ENCODE measurements around the gene NOXRED1. TPM values are rescaled to one million over a fixed set of nuclear protein-coding genes. Genes with fewer than 3 reads are reported as not detected.

Gene NOXRED1, protein sequence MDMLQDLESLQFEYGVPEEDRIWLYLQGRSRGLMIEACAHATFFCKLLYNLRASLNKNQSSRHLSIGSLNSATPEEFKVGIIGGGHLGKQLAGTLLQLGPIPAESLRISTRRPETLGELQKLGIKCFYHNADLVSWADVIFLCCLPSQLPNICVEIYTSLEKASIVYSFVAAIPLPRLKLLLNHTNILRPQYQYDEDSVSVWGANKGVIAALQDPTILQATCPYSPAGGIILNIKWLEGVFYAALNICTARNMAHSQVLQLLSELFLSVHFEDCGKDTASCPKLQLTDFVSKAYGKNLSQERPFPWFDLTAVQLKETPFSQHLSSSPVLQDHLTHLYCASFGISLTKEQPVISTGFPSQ
- under 1 TPM in 4 of 9 donors, not detected in 5; 0.15 to 0.32 (median 0.28) TPM for total RNA-seq
- polyA plus RNA-seq, result not detected
- long read RNA-seq, donor 1, result 0 reads
- long read RNA-seq, donor 2, result 0 reads
- long read RNA-seq, donor 3, result 0 reads

DNA sequence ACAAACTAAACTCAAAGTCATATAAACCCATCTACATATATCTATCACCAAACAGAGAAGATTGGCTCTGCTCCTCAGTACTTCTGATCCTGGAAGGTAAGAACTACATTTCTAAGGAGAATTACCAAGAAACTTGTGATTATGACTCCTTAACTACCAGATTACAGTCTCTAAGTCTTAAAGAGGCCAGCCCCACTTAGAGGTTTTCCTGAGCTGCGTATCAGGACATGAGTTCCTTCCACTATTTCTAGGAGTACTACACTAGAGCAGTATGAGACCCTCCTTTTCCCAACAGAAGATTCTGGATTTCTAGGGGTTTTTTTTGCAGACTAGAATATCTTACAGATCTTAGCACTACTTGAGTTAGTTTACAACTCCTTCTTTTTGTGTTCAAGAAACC lies at the start of gene NOXRED1:
TSS of gene NOXRED1 (minus strand) at position 101 of the 400 bp plus-strand sequence. CDS start 634 bp downstream, outside the sequence.
- DNase-seq (no peak), ATAC-seq (no peak)
- Histone ChIP-seq H3K4me3 (no peak within 1 kb of the TSS), H3K27me3 (no peaks in the 10 kb centered on the region), H3K27ac (no peak within 1 kb of the TSS), H3K4me1 (no peaks in the 10 kb centered on the region), H3K9me3 (peaks cover 0 to 28% (median 12%) of the 10 kb centered on the region in 12 donors), H3K36me3 (peaks cover 2 to 76% (median 66%) of the 10 kb centered on the region in 9 donors)
- TF ChIP-seq POLR2A (IDR thresholded peaks at IDR 0.05) (no peak), CTCF (IDR thresholded peaks at IDR 0.05) (no peak)
- WGBS, 4 donors, result 94 to 100% (median 98%) methylated on average over 1 of the region's 1 CpG
- intact Hi-C loops (cut with DNase I), result no loop called here

DNA sequence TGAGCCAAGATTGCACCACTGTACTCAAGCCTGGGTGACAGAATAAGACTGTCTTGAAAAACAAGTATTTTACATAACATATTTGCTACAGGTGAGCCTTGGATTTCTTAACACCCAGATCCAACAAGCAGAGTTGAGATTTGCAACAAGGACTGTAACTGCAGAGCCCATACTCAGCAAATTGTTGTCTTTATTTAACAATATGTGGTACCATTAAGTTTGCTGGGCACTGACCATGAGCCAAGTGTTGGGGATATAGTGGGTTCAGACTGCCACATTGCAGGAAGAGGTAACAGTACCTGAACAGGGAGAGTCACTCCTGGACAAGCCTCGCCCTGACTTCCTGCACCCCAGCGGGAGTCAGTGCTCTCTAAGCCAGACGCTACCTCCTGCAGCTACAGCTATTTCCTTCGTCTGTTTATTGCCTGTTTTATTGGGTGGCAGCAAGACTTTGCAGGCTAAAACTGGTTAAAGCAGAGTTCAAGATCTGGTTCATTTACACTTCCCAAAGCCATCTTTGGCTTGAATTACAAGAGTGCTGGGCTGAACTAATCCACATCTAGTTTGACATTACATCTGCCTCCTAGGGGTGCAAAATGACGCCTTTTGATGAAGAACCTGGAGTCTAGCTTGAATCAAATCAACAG lies 47.0 kb upstream of the NOXRED1 start:
- H3K27me3 ChIP-seq, result no peaks in the 10 kb centered on the region
- no peak for ATAC-seq
- no peaks in the 10 kb centered on the region for H3K9me3 ChIP-seq
- peaks cover 8 to 52% (median 47%) of the 10 kb centered on the region in 9 donors for H3K36me3 ChIP-seq
- TF ChIP-seq CTCF (IDR thresholded peaks at IDR 0.05), result no peak
- no peak for TF ChIP-seq POLR2A (IDR thresholded peaks at IDR 0.05)
- no peak overlapping the region for H3K27ac ChIP-seq
- 80 to 92% (median 90%) methylated on average over 4 to 5 of the region's 5 CpGs for WGBS, 4 donors
- no peak for DNase-seq
- intact Hi-C loops (cut with DNase I), result no loop called here
- no peak overlapping the region for H3K4me3 ChIP-seq
- H3K4me1 ChIP-seq, result peaks cover 0 to 5% (median 0%) of the 10 kb centered on the region in 12 donors

DNA sequence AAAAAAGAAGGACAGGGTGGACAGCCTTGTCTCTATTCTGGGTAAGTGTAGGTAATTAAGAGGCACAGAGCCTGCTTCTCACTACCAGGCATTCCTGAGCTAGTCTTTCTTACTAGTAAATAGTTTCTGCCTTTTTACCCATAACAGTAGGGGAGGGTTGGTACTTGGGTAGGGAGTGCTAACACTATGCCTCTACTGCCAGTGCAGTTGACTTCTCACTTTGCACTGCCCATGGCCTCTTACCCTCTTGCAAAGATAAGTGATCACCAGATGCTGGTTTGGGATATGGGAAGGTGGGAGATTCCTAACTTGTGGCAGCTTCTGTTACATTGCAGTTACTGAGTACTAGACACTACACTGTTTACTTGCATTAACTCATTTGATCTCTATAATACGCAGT lies 46.2 kb upstream of the NOXRED1 start:
- H3K27ac ChIP-seq, result no peak overlapping the region
- 79 to 99% (median 90%) methylated on average over 1 of the region's 1 CpG for WGBS, 4 donors
- intact Hi-C loops (cut with DNase I), result loop anchor here in 1 of 10 donors (10.0 kb wide), 1 partner anchor 235 kb away; the partner anchor contains the start of genes ALKBH1 and SLIRP
- peaks cover 9 to 60% (median 55%) of the 10 kb centered on the region in 9 donors for H3K36me3 ChIP-seq
- ATAC-seq, result no peak
- H3K27me3 ChIP-seq, result no peaks in the 10 kb centered on the region
- DNase-seq, result no peak
- H3K4me1 ChIP-seq, result peaks cover 0 to under 1% (median 0%) of the 10 kb centered on the region in 12 donors
- TF ChIP-seq CTCF (IDR thresholded peaks at IDR 0.05) (no peak), POLR2A (IDR thresholded peaks at IDR 0.05) (no peak)
- H3K4me3 ChIP-seq, result no peak overlapping the region
- H3K9me3 ChIP-seq, result no peaks in the 10 kb centered on the region

GRCh38 chr14:77469067-77469505 lies 45.8 kb upstream of the NOXRED1 start:
- H3K27ac ChIP-seq, result no peak overlapping the region
- DNase-seq, result no peak
- H3K36me3 ChIP-seq, result peaks cover 11 to 64% (median 59%) of the 10 kb centered on the region in 9 donors
- no peaks in the 10 kb centered on the region for H3K27me3 ChIP-seq
- H3K4me3 ChIP-seq, result no peak overlapping the region
- H3K9me3 ChIP-seq, result no peaks in the 10 kb centered on the region
- H3K4me1 ChIP-seq, result no peaks in the 10 kb centered on the region
- no peak for ATAC-seq
- no peak for TF ChIP-seq POLR2A (IDR thresholded peaks at IDR 0.05)
- TF ChIP-seq CTCF (IDR thresholded peaks at IDR 0.05), result no peak
- 89 to 92% (median 91%) methylated on average over 14 of the region's 14 CpGs for WGBS, 4 donors
- intact Hi-C loops (cut with DNase I), result loop anchor here in 1 of 10 donors (10.0 kb wide), 1 partner anchor 236 kb away; the partner anchor contains the start of genes ALKBH1 and SLIRP

All from heart left ventricle (tissue), 16 donors.